ENCODE results near the gene NXF1. TPM values are rescaled to one million over a fixed set of nuclear protein-coding genes. Genes with fewer than 3 reads are reported as not detected.

The NXF1 gene
- total and polyA plus RNA-seq, 2 of the 8 experiments (the other 6 are each of a cell fraction or from before 2014, with no cell fraction given): 48.1 to 49.8 TPM

DNA sequence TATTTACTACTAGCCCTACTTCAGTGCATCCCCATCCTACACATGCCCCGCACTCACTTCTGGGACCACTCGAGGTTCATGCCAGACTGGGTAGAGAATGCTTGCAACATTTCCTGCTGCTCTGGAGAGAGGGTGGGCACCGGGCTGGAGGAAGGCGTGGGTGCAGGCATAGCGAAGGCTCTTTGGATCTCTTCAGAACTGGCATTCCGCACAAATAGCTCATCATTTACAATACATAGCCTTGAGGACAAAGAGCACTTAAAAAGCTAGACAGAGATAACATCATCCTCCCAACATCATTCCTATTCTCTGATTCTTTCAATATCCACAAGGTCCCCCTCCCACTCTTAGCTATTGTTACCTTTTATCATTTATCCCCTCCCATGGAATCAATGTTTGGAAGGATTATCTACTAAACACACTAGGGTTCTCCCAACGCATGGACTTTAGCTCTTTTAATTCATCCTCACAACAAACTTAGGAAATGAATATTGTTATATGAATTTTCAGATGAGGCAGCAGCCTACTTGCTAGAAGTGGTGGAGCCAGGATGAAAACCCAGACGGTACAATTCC lies 11.0 kb downstream of the NXF1 start (continued):
- TF ChIP-seq, protein P1, sequence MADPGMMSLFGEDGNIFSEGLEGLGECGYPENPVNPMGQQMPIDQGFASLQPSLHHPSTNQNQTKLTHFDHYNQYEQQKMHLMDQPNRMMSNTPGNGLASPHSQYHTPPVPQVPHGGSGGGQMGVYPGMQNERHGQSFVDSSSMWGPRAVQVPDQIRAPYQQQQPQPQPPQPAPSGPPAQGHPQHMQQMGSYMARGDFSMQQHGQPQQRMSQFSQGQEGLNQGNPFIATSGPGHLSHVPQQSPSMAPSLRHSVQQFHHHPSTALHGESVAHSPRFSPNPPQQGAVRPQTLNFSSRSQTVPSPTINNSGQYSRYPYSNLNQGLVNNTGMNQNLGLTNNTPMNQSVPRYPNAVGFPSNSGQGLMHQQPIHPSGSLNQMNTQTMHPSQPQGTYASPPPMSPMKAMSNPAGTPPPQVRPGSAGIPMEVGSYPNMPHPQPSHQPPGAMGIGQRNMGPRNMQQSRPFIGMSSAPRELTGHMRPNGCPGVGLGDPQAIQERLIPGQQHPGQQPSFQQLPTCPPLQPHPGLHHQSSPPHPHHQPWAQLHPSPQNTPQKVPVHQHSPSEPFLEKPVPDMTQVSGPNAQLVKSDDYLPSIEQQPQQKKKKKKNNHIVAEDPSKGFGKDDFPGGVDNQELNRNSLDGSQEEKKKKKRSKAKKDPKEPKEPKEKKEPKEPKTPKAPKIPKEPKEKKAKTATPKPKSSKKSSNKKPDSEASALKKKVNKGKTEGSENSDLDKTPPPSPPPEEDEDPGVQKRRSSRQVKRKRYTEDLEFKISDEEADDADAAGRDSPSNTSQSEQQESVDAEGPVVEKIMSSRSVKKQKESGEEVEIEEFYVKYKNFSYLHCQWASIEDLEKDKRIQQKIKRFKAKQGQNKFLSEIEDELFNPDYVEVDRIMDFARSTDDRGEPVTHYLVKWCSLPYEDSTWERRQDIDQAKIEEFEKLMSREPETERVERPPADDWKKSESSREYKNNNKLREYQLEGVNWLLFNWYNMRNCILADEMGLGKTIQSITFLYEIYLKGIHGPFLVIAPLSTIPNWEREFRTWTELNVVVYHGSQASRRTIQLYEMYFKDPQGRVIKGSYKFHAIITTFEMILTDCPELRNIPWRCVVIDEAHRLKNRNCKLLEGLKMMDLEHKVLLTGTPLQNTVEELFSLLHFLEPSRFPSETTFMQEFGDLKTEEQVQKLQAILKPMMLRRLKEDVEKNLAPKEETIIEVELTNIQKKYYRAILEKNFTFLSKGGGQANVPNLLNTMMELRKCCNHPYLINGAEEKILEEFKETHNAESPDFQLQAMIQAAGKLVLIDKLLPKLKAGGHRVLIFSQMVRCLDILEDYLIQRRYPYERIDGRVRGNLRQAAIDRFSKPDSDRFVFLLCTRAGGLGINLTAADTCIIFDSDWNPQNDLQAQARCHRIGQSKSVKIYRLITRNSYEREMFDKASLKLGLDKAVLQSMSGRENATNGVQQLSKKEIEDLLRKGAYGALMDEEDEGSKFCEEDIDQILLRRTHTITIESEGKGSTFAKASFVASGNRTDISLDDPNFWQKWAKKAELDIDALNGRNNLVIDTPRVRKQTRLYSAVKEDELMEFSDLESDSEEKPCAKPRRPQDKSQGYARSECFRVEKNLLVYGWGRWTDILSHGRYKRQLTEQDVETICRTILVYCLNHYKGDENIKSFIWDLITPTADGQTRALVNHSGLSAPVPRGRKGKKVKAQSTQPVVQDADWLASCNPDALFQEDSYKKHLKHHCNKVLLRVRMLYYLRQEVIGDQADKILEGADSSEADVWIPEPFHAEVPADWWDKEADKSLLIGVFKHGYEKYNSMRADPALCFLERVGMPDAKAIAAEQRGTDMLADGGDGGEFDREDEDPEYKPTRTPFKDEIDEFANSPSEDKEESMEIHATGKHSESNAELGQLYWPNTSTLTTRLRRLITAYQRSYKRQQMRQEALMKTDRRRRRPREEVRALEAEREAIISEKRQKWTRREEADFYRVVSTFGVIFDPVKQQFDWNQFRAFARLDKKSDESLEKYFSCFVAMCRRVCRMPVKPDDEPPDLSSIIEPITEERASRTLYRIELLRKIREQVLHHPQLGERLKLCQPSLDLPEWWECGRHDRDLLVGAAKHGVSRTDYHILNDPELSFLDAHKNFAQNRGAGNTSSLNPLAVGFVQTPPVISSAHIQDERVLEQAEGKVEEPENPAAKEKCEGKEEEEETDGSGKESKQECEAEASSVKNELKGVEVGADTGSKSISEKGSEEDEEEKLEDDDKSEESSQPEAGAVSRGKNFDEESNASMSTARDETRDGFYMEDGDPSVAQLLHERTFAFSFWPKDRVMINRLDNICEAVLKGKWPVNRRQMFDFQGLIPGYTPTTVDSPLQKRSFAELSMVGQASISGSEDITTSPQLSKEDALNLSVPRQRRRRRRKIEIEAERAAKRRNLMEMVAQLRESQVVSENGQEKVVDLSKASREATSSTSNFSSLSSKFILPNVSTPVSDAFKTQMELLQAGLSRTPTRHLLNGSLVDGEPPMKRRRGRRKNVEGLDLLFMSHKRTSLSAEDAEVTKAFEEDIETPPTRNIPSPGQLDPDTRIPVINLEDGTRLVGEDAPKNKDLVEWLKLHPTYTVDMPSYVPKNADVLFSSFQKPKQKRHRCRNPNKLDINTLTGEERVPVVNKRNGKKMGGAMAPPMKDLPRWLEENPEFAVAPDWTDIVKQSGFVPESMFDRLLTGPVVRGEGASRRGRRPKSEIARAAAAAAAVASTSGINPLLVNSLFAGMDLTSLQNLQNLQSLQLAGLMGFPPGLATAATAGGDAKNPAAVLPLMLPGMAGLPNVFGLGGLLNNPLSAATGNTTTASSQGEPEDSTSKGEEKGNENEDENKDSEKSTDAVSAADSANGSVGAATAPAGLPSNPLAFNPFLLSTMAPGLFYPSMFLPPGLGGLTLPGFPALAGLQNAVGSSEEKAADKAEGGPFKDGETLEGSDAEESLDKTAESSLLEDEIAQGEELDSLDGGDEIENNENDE (IDR thresholded peaks at IDR 0.05; ENCODE audit: insufficient replicate concordance, low read length): no peak

All from H1 (cell line).